CD4-positive, alpha-beta T cell (primary cell): Measurements from ENCODE around the gene CIDEB. TPM values are rescaled to one million over a fixed set of nuclear protein-coding genes. Genes with fewer than 3 reads are reported as not detected.
"Not testable (repeated sequence)": the region's sequence is repeated elsewhere in the genome, so short reads cannot be mapped to it uniquely, and the experiment has no call there.

Source experiments
- ATAC-seq: fragments of 200-7000 bp; cut with Tn5 transposase; one replicate; pipeline ENCODE4 v1.10.0; 2022; ENCODE audit warnings: mild to moderate bottlenecking; ENCODE audit not compliant: poor library complexity
- CTCF ChIA-PET: fragments of 350-600 bp; sonication (Branson Sonifier 250); formaldehyde crosslinking; loops from one replicate; lab custom pipeline; 2021; ENCODE audit warnings: antibody characterized with exemption, inconsistent platforms; lab: Charles Lee
- POLR2A ChIA-PET: fragments of 350-600 bp; sonication (Branson Sonifier 250); formaldehyde crosslinking; loops from one replicate; lab custom pipeline; 2021; ENCODE audit warnings: antibody characterized with exemption, inconsistent platforms; lab: Charles Lee
- DNase-seq, 14 experiments: peaks; one replicate each; pipeline ENCODE4 v3.0.0-alpha.2; 2013 to 2020; ENCODE audit warnings: mixed read lengths in 2 of 14
- H3K27ac ChIP-seq, 2 donors: one replicate each; pipeline versions ENCODE4 v1.5.1 to v1.7.0; 2013; ENCODE audit warnings: low read length in 2 of 2, low read depth in 1 of 2, mild to moderate bottlenecking in 1 of 2
- H3K27me3 ChIP-seq, 2 experiments: 1 replicate in 1 of 2; 2 replicates in 1 of 2; pipeline versions ENCODE4 v1.6.1 to v1.7.0; 2013; ENCODE audit warnings: low read length in 2 of 2, control low read depth in 1 of 2, mild to moderate bottlenecking in 1 of 2, moderate library complexity in 1 of 2; ENCODE audit not compliant: insufficient read depth in 2 of 2, control insufficient read depth in 1 of 2
- H3K36me3 ChIP-seq: one replicate; pipeline ENCODE4 v1.6.1; 2013; ENCODE audit warnings: low read length, control low read depth; ENCODE audit not compliant: insufficient read depth
- H3K4me1 ChIP-seq: one replicate; pipeline ENCODE4 v1.6.1; 2013; ENCODE audit warnings: low read length, control low read depth; ENCODE audit not compliant: insufficient read depth
- H3K4me3 ChIP-seq: one replicate; pipeline ENCODE4 v1.5.1; 2013; ENCODE audit warnings: mild to moderate bottlenecking, low read length, moderate library complexity
- H3K9me3 ChIP-seq, 2 experiments: 1 replicate in 1 of 2; 2 replicates in 1 of 2; pipeline versions ENCODE4 v1.6.1 to v1.7.0; 2013; ENCODE audit warnings: low read length in 2 of 2, mild to moderate bottlenecking in 2 of 2, control low read depth in 1 of 2, moderate library complexity in 1 of 2; ENCODE audit not compliant: control insufficient read depth in 1 of 2, insufficient read depth in 1 of 2
- H3K27ac Mint-ChIP-seq: one replicate; pipeline ENCODE4 v1.8.0; 2020; ENCODE audit warnings: mixed read lengths
- H3K27me3 Mint-ChIP-seq: one replicate; pipeline ENCODE4 v1.8.0; 2021; ENCODE audit warnings: mixed read lengths
- H3K36me3 Mint-ChIP-seq: one replicate; pipeline ENCODE4 v1.8.0; 2021; ENCODE audit warnings: low read depth, mixed read lengths
- H3K4me1 Mint-ChIP-seq: one replicate; pipeline ENCODE4 v1.8.0; 2021; ENCODE audit warnings: low read depth, mixed read lengths
- H3K4me3 Mint-ChIP-seq: one replicate; pipeline ENCODE4 v1.8.0; 2020; ENCODE audit warnings: mild to moderate bottlenecking, mixed read lengths
- H3K9me3 Mint-ChIP-seq: one replicate; pipeline ENCODE4 v1.8.0; 2020; ENCODE audit warnings: mixed read lengths
- CTCF ChIP-seq: fragments of 200-600 bp; IDR thresholded peaks from one replicate; pipeline ENCODE4 v1.8.0; 2022; ENCODE audit warnings: antibody characterized with exemption, mild to moderate bottlenecking
- intact Hi-C, 2 experiments: fragments of 100-400 bp; cut with DNase I in 1 of 2; cut with micrococcal nuclease in 1 of 2; formaldehyde crosslinking; loops; one replicate each; pipeline versions ENCODE4 v1.15.1 to v1.9.0; 2023 to 2025; cut with DNase I, micrococcal nuclease
- polyA plus RNA-seq, 2 donors: library from polyadenylated mRNA; unstranded; fragments of 120-200 nt; gene quantifications; one replicate each; pipeline ENCODE4 v1.2.1, GENCODE V29; 2013
- total RNA-seq, 174 experiments: library from RNA in 2 of 174; stranded (reverse) in 2 of 174; gene quantifications; one replicate each; pipeline ENCODE4 v1.2.3 and lab custom pipeline; 2021 to 2026

The CIDEB gene
- total RNA-seq (1 to 10 TPM; 7.4 to 9.2 TPM), total RNA-seq (lab: John Stamatoyannopoulos, UW) (0.40 to 22.9 (median 11.5) reads per million in 172 experiments)
- 21.3 TPM for polyA plus RNA-seq (2013, experiment 1 of 2)
- polyA plus RNA-seq (2013, experiment 2 of 2) = 20.4 TPM

- Histone ChIP-seq H3K4me3 (no peak within 1 kb of the TSS), H3K27me3 (no peaks in the 10 kb centered on the region), H3K4me1 (peaks cover 48% of the 10 kb centered on the region), H3K9me3 (no peaks in the 10 kb centered on the region), H3K27ac (no peak within 1 kb of the TSS), H3K36me3 (peaks cover 54% of the 10 kb centered on the region)
- Mint-ChIP-seq H3K4me3 (peak within 1 kb of the TSS; percentile 54), H3K4me1 (peaks cover 52% of the 10 kb centered on the region), H3K27me3 (no peaks in the 10 kb centered on the region), H3K9me3 (no peaks in the 10 kb centered on the region), H3K36me3 (peaks cover 60% of the 10 kb centered on the region), H3K27ac (peak within 1 kb of the TSS; percentile 76)
- peak in 13 of 14 experiments; percentile 36 to 83 (median 50) for DNase-seq
- CTCF ChIA-PET = interaction anchor here (0.7 to 4.9 kb wide), 24 partner anchors 8 to 164 kb away, joined by 3 to 67 read pairs (median 4); partner anchors contain the start of genes CHMP4A, DHRS1, NOP9 and RABGGTA
- POLR2A ChIA-PET = interaction anchor here (0.7 to 5.5 kb wide), 14 partner anchors 8 to 249 kb away, joined by 3 to 52 read pairs (median 4); partner anchors contain the start of genes CBLN3, DCAF11, DHRS1 and IPO4
- peak; percentile 21 for ATAC-seq
- peak; percentile 92 for TF ChIP-seq CTCF
- intact Hi-C loops = no loop called here
Measured at GRCh38 chr14:24307575-24308341, at the start of gene CIDEB. Gene CIDEB (minus strand): TSS chr14:24307977. CDS start chr14:24307858, 119 bp downstream.

GRCh38 chr14:24356208-24356607 is 48.4 kb upstream of the CIDEB start:
- Histone ChIP-seq H3K27me3 (peaks cover 28 to 29% of the 10 kb centered on the region in 2 experiments), H3K36me3 (no peaks in the 10 kb centered on the region), H3K4me1 (no peaks in the 10 kb centered on the region), H3K9me3 (peaks cover 0 to 5% of the 10 kb centered on the region in 2 experiments), H3K27ac (no peak overlapping the region), H3K4me3 (no peak overlapping the region)
- Mint-ChIP-seq H3K4me1 (no peaks in the 10 kb centered on the region), H3K27me3 (peaks cover 50% of the 10 kb centered on the region), H3K4me3 (no peak overlapping the region), H3K27ac (no peak overlapping the region), H3K36me3 (no peaks in the 10 kb centered on the region), H3K9me3 (no peaks in the 10 kb centered on the region)
- CTCF ChIA-PET = no interaction called here
- TF ChIP-seq CTCF = no peak
- intact Hi-C loops = no loop called here
- ATAC-seq (no peak), DNase-seq (no peak)
- POLR2A ChIA-PET = no interaction called here

GRCh38 chr14:24355009-24355408 is 47.2 kb upstream of the CIDEB start:
- intact Hi-C loops = no loop called here
- no peak overlapping the region for H3K4me3 Mint-ChIP-seq
- Histone ChIP-seq H3K4me3 (no peak overlapping the region), H3K27me3 (peaks cover 20 to 29% of the 10 kb centered on the region in 2 experiments), H3K36me3 (no peaks in the 10 kb centered on the region), H3K27ac (no peak overlapping the region), H3K9me3 (peaks cover 0 to 2% of the 10 kb centered on the region in 2 experiments), H3K4me1 (no peaks in the 10 kb centered on the region)
- no peaks in the 10 kb centered on the region for H3K36me3 Mint-ChIP-seq
- H3K27me3 Mint-ChIP-seq = peaks cover 55% of the 10 kb centered on the region
- ChIA-PET CTCF (interaction anchor here (1.1 kb wide), 1 partner anchor 12 kb away, joined by 3 read pairs; no protein-coding TSS in a partner anchor), POLR2A (no interaction called here)
- no peak overlapping the region for H3K27ac Mint-ChIP-seq
- ATAC-seq = no peak
- no peaks in the 10 kb centered on the region for H3K4me1 Mint-ChIP-seq
- no peaks in the 10 kb centered on the region for H3K9me3 Mint-ChIP-seq
- no peak for DNase-seq
- no peak for TF ChIP-seq CTCF

GRCh38 chr14:24354482-24354825 is 46.7 kb upstream of the CIDEB start:
- H3K36me3 Mint-ChIP-seq, H3K36me3 ChIP-seq, H3K27ac ChIP-seq, H3K4me3 ChIP-seq, H3K9me3 Mint-ChIP-seq, H3K9me3 ChIP-seq, H3K4me1 Mint-ChIP-seq, H3K27ac Mint-ChIP-seq, H3K4me3 Mint-ChIP-seq, H3K4me1 ChIP-seq, DNase-seq, ATAC-seq, intact Hi-C loops, POLR2A ChIA-PET: not testable (repeated sequence)
- peaks cover 18 to 24% of the 10 kb centered on the region in 2 experiments for H3K27me3 ChIP-seq
- CTCF ChIA-PET = interaction anchor here (1.1 kb wide), 1 partner anchor 11 kb away, joined by 3 read pairs; no protein-coding TSS in a partner anchor
- H3K27me3 Mint-ChIP-seq = peaks cover 56% of the 10 kb centered on the region
